Hepatocyte (in vitro differentiated cells): ENCODE measurements around the gene BCL11A.

Source experiments
- CTCF ChIP-seq: fragments of 200-600 bp; sonication (generic); IDR thresholded peaks from 2 replicates; pipeline ENCODE4 v1.5.1; 2016; ENCODE audit warnings: antibody characterized with exemption, mild to moderate bottlenecking; ENCODE audit not compliant: poor library complexity
- EZH2 ChIP-seq: fragments of 200-600 bp; sonication (generic); IDR thresholded peaks from 2 replicates; pipeline ENCODE4 v1.6.1; 2016; ENCODE audit warnings: antibody characterized with exemption, mild to moderate bottlenecking, borderline replicate concordance
- EZH2phosphoT487 ChIP-seq: fragments of 200-600 bp; sonication (generic); IDR thresholded peaks from one replicate; pipeline ENCODE4 v1.6.1; 2018; ENCODE audit warnings: antibody characterized with exemption, mild to moderate bottlenecking, low read depth, moderate library complexity; ENCODE audit not compliant: unreplicated experiment, severe bottlenecking

- TF ChIP-seq EZH2 (no peak), CTCF (no peak), EZH2phosphoT487 (no peak)
These were observed 34.9 kb downstream of the BCL11A start for GRCh38 chr2:60518567-60518966.
